ENCODE results near the gene PPL.

The PPL gene

DNA sequence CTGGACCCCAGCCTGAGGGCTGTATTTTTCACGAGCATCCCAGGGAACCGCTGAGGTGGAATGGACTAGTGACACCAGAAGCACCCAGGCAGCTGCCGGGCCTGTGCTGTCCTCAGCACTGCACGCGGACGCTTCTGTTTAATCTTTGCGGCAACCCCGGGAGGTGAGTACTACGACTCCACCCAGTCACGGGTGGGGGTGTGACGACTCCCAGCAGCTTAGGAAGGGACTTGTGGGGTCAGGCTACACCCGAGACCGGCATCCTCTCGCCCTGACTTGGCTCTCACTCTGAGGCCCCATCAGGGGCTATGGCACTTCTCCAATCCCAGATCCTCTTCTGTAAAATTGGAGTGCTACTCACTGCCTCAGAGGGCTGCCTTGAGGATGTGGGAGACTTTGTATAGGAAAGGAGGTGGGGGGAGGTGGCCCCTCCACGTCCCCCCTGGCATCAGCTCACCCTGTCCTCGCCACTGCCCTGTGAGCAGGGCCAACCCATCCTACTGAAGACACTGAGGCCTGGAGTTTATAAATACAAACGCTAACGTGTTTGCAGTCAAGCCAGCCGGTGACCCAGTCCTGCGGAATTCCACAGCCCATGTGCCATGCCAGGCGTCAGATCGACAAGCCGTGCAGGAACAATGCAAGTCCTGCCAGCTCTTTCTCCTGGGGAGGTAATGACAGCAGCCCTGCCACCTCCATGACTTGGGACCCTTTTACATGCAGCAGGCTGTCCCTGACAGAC lies 44.4 kb downstream of the PPL start:
- H3K27me3 ChIP-seq (ENCODE audit: insufficient read depth, insufficient read length): no peaks in the 10 kb centered on the region
- no peaks in the 10 kb centered on the region for H3K9me3 ChIP-seq (ENCODE audit: insufficient read depth, low read length)
- H3K9ac ChIP-seq (ENCODE audit: insufficient read length, low read depth): no peak overlapping the region
- TF ChIP-seq SUZ12 (IDR thresholded peaks at IDR 0.05; ENCODE audit: extremely low read depth, insufficient read depth, insufficient read length) (no peak), ZNF274 (IDR thresholded peaks at IDR 0.05; ENCODE audit: low read depth, low read length) (no peak), YY1 (IDR thresholded peaks at IDR 0.05; ENCODE audit: insufficient read depth, insufficient read length) (no peak)
- peaks cover 82% of the 10 kb centered on the region for H3K36me3 ChIP-seq (ENCODE audit: insufficient read depth, insufficient read length, low read length)
- DNase-seq (ENCODE audit: low read depth, low spot score): no peak
- peaks cover 8% of the 10 kb centered on the region for H3K4me1 ChIP-seq (ENCODE audit: insufficient read depth, insufficient read length)
- no peak overlapping the region for H3K4me3 ChIP-seq (ENCODE audit: insufficient read length, low read depth)

DNA sequence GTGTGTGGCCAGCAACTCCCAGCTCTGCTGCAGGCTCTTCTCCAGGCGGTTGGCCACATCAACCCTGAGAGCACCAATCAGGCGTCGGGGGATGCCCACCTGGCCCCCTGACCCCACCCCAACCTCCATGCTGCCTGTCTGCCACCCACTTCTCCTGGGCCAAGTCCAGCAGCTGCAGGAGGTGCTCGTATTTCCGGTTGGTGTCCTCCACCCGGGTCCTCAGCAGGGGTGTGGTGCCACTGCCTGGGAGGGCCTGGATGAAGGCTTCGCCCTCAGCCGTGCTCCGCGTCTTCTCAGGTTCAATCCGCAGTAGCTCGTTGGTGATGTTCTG lies 45.1 kb downstream of the PPL start:
- Histone ChIP-seq H3K9ac (ENCODE audit: insufficient read length, low read depth) (no peak overlapping the region), H3K27me3 (ENCODE audit: insufficient read depth, insufficient read length) (no peaks in the 10 kb centered on the region), H3K9me3 (ENCODE audit: insufficient read depth, low read length) (no peaks in the 10 kb centered on the region), H3K4me1 (ENCODE audit: insufficient read depth, insufficient read length) (peaks cover 8% of the 10 kb centered on the region), H3K4me3 (ENCODE audit: insufficient read length, low read depth) (no peak overlapping the region), H3K36me3 (ENCODE audit: insufficient read depth, insufficient read length, low read length) (peaks cover 85% of the 10 kb centered on the region)
- no peak for DNase-seq (ENCODE audit: low read depth, low spot score)
- TF ChIP-seq YY1 (IDR thresholded peaks at IDR 0.05; ENCODE audit: insufficient read depth, insufficient read length): no peak
- TF ChIP-seq SUZ12 (IDR thresholded peaks at IDR 0.05; ENCODE audit: extremely low read depth, insufficient read depth, insufficient read length): no peak
- TF ChIP-seq ZNF274 (IDR thresholded peaks at IDR 0.05; ENCODE audit: low read depth, low read length): no peak

DNA sequence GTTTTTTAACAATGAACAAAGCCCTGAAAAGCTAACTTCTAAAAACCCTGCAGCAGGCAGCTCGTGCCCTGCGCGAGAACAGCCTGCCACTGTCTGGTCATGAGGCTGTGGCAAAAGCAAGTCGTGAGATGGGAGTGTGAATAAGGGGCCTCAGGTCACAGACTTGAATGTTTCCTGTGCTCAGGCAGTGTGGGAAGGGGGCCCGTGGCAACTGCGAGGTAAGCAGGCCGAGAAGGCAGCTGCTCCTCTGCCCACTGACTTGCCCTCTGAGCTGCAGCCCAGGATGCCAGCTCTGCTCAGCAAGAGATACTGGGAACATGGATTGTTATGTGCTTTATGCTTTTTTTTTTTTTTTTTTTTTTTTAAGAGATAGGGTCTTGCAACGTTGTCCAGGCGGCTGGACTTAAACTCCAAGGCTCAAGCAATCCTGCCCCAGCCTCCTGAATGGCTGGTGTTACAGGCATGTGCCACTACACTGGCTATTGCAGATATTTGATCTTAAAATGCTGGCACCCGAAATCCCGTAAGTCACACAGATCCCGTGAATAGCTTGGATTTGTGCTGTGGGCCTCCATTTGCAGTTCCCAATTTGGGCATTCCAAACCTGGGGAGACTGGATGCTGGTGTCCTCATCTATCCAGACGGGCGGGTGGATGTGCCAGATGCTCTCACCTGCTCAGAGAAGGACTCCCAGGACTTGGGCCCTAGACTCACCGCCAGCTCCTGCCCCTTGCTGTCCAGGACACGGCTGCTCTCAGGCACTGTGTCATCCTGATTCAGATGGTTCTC lies 45.7 kb downstream of the PPL start:
- Histone ChIP-seq H3K27me3 (ENCODE audit: insufficient read depth, insufficient read length) (no peaks in the 10 kb centered on the region), H3K36me3 (ENCODE audit: insufficient read depth, insufficient read length, low read length) (peaks cover 91% of the 10 kb centered on the region), H3K4me1 (ENCODE audit: insufficient read depth, insufficient read length) (peaks cover 8% of the 10 kb centered on the region), H3K4me3 (ENCODE audit: insufficient read length, low read depth) (no peak overlapping the region), H3K9me3 (ENCODE audit: insufficient read depth, low read length) (no peaks in the 10 kb centered on the region), H3K9ac (ENCODE audit: insufficient read length, low read depth) (no peak overlapping the region)
- TF ChIP-seq ZNF274 (IDR thresholded peaks at IDR 0.05; ENCODE audit: low read depth, low read length) (no peak), YY1 (IDR thresholded peaks at IDR 0.05; ENCODE audit: insufficient read depth, insufficient read length) (no peak), SUZ12 (IDR thresholded peaks at IDR 0.05; ENCODE audit: extremely low read depth, insufficient read depth, insufficient read length) (no peak)
- no peak for DNase-seq (ENCODE audit: low read depth, low spot score)

GRCh38 chr16:4890686-4891085 lies 46.3 kb downstream of the PPL start:
- Histone ChIP-seq H3K9me3 (ENCODE audit: insufficient read depth, low read length) (no peaks in the 10 kb centered on the region), H3K36me3 (ENCODE audit: insufficient read depth, insufficient read length, low read length) (peaks cover 95% of the 10 kb centered on the region), H3K4me3 (ENCODE audit: insufficient read length, low read depth) (no peak overlapping the region), H3K27me3 (ENCODE audit: insufficient read depth, insufficient read length) (no peaks in the 10 kb centered on the region), H3K4me1 (ENCODE audit: insufficient read depth, insufficient read length) (peaks cover 8% of the 10 kb centered on the region), H3K9ac (ENCODE audit: insufficient read length, low read depth) (no peak overlapping the region)
- no peak for DNase-seq (ENCODE audit: low read depth, low spot score)
- TF ChIP-seq SUZ12 (IDR thresholded peaks at IDR 0.05; ENCODE audit: extremely low read depth, insufficient read depth, insufficient read length): no peak
- no peak for TF ChIP-seq ZNF274 (IDR thresholded peaks at IDR 0.05; ENCODE audit: low read depth, low read length)
- TF ChIP-seq YY1 (IDR thresholded peaks at IDR 0.05; ENCODE audit: insufficient read depth, insufficient read length): no peak

DNA sequence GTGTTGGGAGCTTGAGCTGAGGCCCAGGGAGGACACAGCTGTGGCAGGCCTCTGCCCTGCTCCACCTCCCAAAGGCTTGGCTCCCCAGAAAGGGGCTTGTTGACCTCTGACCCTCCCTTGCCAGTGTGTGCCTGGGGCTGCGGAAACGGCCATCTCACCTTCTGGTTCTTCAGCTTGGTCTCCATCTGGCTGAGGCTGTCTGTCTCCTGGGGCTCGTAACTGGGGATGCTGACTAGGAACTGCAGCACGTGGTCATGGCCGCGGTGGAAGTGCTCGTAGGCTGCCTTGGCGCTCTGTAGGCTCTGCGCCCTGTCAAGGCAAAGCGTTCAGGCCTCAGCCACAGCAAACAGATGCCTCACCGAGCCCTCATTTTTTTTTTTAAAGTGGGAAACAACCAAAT lies 46.9 kb downstream of the PPL start:
- no peaks in the 10 kb centered on the region for H3K27me3 ChIP-seq (ENCODE audit: insufficient read depth, insufficient read length)
- no peak overlapping the region for H3K4me3 ChIP-seq (ENCODE audit: insufficient read length, low read depth)
- TF ChIP-seq YY1 (IDR thresholded peaks at IDR 0.05; ENCODE audit: insufficient read depth, insufficient read length) (no peak), SUZ12 (IDR thresholded peaks at IDR 0.05; ENCODE audit: extremely low read depth, insufficient read depth, insufficient read length) (no peak), ZNF274 (IDR thresholded peaks at IDR 0.05; ENCODE audit: low read depth, low read length) (no peak)
- H3K36me3 ChIP-seq (ENCODE audit: insufficient read depth, insufficient read length, low read length): peaks cover 95% of the 10 kb centered on the region
- H3K4me1 ChIP-seq (ENCODE audit: insufficient read depth, insufficient read length): peaks cover 8% of the 10 kb centered on the region
- H3K9me3 ChIP-seq (ENCODE audit: insufficient read depth, low read length): no peaks in the 10 kb centered on the region
- no peak for DNase-seq (ENCODE audit: low read depth, low spot score)
- H3K9ac ChIP-seq (ENCODE audit: insufficient read length, low read depth): no peak overlapping the region

DNA sequence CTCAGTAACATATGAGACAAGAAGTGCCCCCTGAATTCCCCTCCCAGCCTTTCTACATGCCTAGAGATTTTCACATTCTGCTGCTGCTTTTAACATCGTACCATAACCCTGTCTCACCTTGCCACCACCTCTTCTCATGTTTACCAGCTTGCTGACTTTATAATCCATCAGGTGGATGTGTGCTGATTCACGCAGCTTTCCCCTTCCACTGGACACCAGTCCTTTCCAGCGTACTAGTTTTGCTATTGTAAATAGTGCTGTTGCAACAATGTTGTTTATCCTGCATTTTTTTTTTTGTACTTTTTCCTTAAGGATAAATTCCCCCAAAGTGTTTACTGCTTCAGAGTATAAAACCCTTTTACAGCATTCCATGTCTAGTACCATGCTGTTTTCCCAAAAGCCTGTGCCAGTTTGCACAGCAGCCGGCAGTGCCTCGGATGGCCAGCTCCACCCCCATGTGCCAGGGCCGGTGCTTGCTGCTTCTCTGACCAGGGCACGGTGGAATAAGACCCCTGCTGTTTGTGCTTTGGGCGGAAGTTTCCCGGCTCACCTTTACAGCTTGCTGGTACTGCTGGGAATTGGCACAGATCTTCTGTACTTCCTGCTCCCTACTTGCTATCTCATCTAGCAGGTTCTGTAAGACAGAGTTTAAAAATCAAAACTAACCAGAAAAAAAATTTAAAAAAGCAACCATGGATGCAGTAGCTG lies 48.4 kb downstream of the PPL start:
- DNase-seq (ENCODE audit: low read depth, low spot score): no peak
- peaks cover 96% of the 10 kb centered on the region for H3K36me3 ChIP-seq (ENCODE audit: insufficient read depth, insufficient read length, low read length)

DNA sequence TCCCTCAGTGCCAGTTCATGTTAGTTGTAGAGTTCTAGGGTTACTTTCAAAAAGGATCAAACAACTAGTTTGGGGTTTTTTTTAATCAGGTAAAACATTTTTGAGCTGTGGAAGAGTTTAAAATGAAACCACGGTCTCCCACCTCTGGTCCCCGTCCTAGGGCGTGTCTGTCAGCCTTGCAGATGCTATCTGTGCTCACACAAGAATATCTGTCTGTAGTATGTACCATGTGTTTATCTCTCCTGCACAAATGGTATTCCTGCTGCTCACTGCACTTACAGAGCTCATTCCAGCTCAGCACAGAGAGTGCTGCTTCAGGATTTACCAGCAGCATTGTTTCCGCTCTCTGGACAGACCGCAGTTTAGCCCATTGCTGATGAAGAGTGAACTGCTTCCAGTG lies 50.8 kb downstream of the PPL start:
- no peak for TF ChIP-seq YY1 (IDR thresholded peaks at IDR 0.05; ENCODE audit: insufficient read depth, insufficient read length)
- TF ChIP-seq SUZ12 (IDR thresholded peaks at IDR 0.05; ENCODE audit: extremely low read depth, insufficient read depth, insufficient read length): no peak
- TF ChIP-seq ZNF274 (IDR thresholded peaks at IDR 0.05; ENCODE audit: low read depth, low read length): no peak

More for the DNA sequence above, 48.4 kb downstream of the PPL start:
- peak overlapping the region; percentile 8 for H3K9ac ChIP-seq (ENCODE audit: insufficient read length, low read depth)
- peaks cover 2% of the 10 kb centered on the region for H3K4me1 ChIP-seq (ENCODE audit: insufficient read depth, insufficient read length)
- H3K4me3 ChIP-seq (ENCODE audit: insufficient read length, low read depth): no peak overlapping the region
- no peaks in the 10 kb centered on the region for H3K27me3 ChIP-seq (ENCODE audit: insufficient read depth, insufficient read length)
- H3K9me3 ChIP-seq (ENCODE audit: insufficient read depth, low read length): no peaks in the 10 kb centered on the region
- no peak for TF ChIP-seq ZNF274 (IDR thresholded peaks at IDR 0.05; ENCODE audit: low read depth, low read length)
- TF ChIP-seq SUZ12 (IDR thresholded peaks at IDR 0.05; ENCODE audit: extremely low read depth, insufficient read depth, insufficient read length): no peak
- TF ChIP-seq YY1 (IDR thresholded peaks at IDR 0.05; ENCODE audit: insufficient read depth, insufficient read length): no peak

More for the DNA sequence above, 50.8 kb downstream of the PPL start:
- Histone ChIP-seq H3K4me1 (ENCODE audit: insufficient read depth, insufficient read length) (peaks cover 4% of the 10 kb centered on the region), H3K9me3 (ENCODE audit: insufficient read depth, low read length) (no peaks in the 10 kb centered on the region), H3K9ac (ENCODE audit: insufficient read length, low read depth) (no peak overlapping the region), H3K36me3 (ENCODE audit: insufficient read depth, insufficient read length, low read length) (peaks cover 97% of the 10 kb centered on the region), H3K27me3 (ENCODE audit: insufficient read depth, insufficient read length) (no peaks in the 10 kb centered on the region), H3K4me3 (ENCODE audit: insufficient read length, low read depth) (no peak overlapping the region)
- DNase-seq (ENCODE audit: low read depth, low spot score): no peak
